HL-60 (cell line): ENCODE results near the gene F13B.
"Not testable (repeated sequence)": the region's sequence is repeated elsewhere in the genome, so short reads cannot be mapped to it uniquely, and the experiment has no call there.

Experiments used
- DNase-seq, 2 experiments: peaks; one replicate each; pipeline ENCODE4 v3.0.0-alpha.2; 2010 to 2020; ENCODE audit warnings: low read depth in 1 of 2, low spot score in 1 of 2
- H3K27ac ChIP-seq: fragments of 250-450 bp; sonication (Bioruptor Pico); replicated peaks from 2 replicates; pipeline ENCODE4 v1.5.1; 2020; ENCODE audit warnings: mild to moderate bottlenecking, moderate library complexity
- H3K27me3 ChIP-seq: fragments of 250-450 bp; sonication (Bioruptor Pico); 2 replicates; pipeline ENCODE4 v1.5.1; 2021; ENCODE audit warnings: mild to moderate bottlenecking, moderate library complexity; ENCODE audit not compliant: insufficient read depth, poor library complexity, severe bottlenecking
- H3K4me3 ChIP-seq: replicated peaks from 2 replicates; pipeline ENCODE4 v1.5.1; 2011; ENCODE audit warnings: mild to moderate bottlenecking, control low read depth, low read length; ENCODE audit not compliant: insufficient read depth
- GABPA ChIP-seq: IDR thresholded peaks from 2 replicates; pipeline ENCODE4 v1.6.1; 2012; ENCODE audit warnings: low read depth
- POLR2AphosphoS5 ChIP-seq: IDR thresholded peaks from 2 replicates; pipeline ENCODE4 v1.6.1; 2012; ENCODE audit warnings: low read depth
- SPI1 ChIP-seq: IDR thresholded peaks from 2 replicates; pipeline ENCODE4 v1.6.1; 2012; ENCODE audit warnings: low read depth, mild to moderate bottlenecking, borderline replicate concordance
- TF ChIP-seq, protein P1 (sequence below): IDR thresholded peaks from 2 replicates; pipeline ENCODE4 v1.6.1; 2012; ENCODE audit warnings: low read depth; ENCODE audit not compliant: insufficient replicate concordance
- TF ChIP-seq, protein P2 (sequence below): IDR thresholded peaks from one replicate; pipeline ENCODE4 v1.5.1; 2011; ENCODE audit warnings: low read length, control low read depth, inconsistent platforms; ENCODE audit not compliant: insufficient read depth

The F13B gene

DNA sequence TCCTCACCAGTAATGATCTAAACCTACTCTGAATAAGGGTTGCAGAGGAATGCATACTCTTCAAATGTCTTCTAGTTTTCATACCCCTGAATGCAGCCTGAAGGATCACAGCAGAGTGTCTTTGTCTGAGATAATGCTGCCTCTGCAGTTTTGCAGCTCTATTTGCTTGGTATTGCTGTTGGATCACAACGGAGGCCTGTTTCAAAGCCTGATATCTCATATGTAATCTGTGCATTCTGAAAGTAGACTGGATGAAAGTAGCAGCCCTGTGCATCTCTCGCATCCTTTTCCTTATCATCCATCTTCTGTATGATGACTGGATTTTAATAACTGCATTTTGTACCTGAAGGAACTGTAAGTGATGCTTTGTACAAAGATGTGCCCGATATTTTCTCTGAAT lies 34.9 kb upstream of the F13B start:
- TF ChIP-seq, protein P1, sequence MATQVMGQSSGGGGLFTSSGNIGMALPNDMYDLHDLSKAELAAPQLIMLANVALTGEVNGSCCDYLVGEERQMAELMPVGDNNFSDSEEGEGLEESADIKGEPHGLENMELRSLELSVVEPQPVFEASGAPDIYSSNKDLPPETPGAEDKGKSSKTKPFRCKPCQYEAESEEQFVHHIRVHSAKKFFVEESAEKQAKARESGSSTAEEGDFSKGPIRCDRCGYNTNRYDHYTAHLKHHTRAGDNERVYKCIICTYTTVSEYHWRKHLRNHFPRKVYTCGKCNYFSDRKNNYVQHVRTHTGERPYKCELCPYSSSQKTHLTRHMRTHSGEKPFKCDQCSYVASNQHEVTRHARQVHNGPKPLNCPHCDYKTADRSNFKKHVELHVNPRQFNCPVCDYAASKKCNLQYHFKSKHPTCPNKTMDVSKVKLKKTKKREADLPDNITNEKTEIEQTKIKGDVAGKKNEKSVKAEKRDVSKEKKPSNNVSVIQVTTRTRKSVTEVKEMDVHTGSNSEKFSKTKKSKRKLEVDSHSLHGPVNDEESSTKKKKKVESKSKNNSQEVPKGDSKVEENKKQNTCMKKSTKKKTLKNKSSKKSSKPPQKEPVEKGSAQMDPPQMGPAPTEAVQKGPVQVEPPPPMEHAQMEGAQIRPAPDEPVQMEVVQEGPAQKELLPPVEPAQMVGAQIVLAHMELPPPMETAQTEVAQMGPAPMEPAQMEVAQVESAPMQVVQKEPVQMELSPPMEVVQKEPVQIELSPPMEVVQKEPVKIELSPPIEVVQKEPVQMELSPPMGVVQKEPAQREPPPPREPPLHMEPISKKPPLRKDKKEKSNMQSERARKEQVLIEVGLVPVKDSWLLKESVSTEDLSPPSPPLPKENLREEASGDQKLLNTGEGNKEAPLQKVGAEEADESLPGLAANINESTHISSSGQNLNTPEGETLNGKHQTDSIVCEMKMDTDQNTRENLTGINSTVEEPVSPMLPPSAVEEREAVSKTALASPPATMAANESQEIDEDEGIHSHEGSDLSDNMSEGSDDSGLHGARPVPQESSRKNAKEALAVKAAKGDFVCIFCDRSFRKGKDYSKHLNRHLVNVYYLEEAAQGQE: no peak
- TF ChIP-seq, protein P2, sequence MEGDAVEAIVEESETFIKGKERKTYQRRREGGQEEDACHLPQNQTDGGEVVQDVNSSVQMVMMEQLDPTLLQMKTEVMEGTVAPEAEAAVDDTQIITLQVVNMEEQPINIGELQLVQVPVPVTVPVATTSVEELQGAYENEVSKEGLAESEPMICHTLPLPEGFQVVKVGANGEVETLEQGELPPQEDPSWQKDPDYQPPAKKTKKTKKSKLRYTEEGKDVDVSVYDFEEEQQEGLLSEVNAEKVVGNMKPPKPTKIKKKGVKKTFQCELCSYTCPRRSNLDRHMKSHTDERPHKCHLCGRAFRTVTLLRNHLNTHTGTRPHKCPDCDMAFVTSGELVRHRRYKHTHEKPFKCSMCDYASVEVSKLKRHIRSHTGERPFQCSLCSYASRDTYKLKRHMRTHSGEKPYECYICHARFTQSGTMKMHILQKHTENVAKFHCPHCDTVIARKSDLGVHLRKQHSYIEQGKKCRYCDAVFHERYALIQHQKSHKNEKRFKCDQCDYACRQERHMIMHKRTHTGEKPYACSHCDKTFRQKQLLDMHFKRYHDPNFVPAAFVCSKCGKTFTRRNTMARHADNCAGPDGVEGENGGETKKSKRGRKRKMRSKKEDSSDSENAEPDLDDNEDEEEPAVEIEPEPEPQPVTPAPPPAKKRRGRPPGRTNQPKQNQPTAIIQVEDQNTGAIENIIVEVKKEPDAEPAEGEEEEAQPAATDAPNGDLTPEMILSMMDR: no peak
- TF ChIP-seq SPI1: no peak
- TF ChIP-seq GABPA: no peak
- TF ChIP-seq POLR2AphosphoS5: no peak
- no peak for DNase-seq
- Histone ChIP-seq H3K27me3 (no peaks in the 10 kb centered on the region), H3K27ac (no peak overlapping the region), H3K4me3 (no peak overlapping the region)

DNA sequence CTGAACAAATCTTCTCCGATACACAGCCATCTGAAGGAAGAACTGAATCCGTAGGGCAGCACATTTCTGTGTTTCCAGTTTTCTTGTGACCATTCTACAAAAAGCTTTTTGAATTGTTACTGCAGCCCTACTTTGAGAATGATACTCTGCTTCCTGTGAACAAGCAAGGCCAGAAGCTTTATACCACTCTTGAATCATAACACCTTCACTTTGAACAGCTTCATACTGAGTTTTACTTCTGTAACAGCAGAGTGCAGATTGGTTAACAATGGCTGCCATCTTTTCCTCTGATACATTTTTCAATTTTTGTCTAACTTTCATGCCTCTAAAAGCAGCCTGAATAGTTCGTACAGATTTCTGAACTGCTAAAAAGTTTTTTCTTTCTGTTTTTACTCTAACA lies 33.6 kb upstream of the F13B start:
- H3K4me3 ChIP-seq: no peak overlapping the region
- DNase-seq: no peak

GRCh38 chr1:197099444-197099843 lies 32.4 kb upstream of the F13B start:
- no peaks in the 10 kb centered on the region for H3K27me3 ChIP-seq
- no peak for DNase-seq
- H3K4me3 ChIP-seq: no peak overlapping the region
- no peak overlapping the region for H3K27ac ChIP-seq
- TF ChIP-seq, protein P1: no peak
- TF ChIP-seq SPI1 (no peak), GABPA (no peak), POLR2AphosphoS5 (no peak)
- TF ChIP-seq, protein P2: no peak

More for the DNA sequence above, 33.6 kb upstream of the F13B start:
- Histone ChIP-seq H3K27ac (no peak overlapping the region), H3K27me3 (no peaks in the 10 kb centered on the region)
- TF ChIP-seq, protein P1: no peak
- no peak for TF ChIP-seq POLR2AphosphoS5
- no peak for TF ChIP-seq SPI1
- no peak for TF ChIP-seq GABPA
- TF ChIP-seq, protein P2: no peak

DNA sequence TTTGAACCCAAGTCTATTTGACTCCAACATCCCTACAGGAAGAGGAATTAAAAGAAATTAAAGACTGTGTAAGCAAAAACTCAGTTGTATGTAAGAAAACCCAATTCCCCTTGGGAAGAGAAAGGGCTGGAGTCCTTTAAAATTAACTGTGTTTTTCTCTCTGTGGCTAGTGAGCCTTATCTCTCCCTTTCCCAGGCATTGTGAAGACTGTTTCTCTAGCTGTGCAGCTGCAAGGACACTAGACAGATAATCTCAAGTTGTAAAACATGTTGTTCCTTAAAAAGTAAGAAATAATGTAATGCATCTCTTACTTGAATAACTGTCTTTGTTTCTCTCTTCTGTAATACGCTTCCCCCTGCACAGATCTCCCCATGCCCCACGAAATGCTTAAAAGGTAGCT lies 29.9 kb upstream of the F13B start:
- not testable (repeated sequence) for DNase-seq, H3K4me3 ChIP-seq, H3K27me3 ChIP-seq, H3K27ac ChIP-seq
